ENCODE measurements around the gene AICDA.
"Not testable (repeated sequence)": the region's sequence is repeated elsewhere in the genome, so short reads cannot be mapped to it uniquely, and the experiment has no call there.

The AICDA gene

DNA sequence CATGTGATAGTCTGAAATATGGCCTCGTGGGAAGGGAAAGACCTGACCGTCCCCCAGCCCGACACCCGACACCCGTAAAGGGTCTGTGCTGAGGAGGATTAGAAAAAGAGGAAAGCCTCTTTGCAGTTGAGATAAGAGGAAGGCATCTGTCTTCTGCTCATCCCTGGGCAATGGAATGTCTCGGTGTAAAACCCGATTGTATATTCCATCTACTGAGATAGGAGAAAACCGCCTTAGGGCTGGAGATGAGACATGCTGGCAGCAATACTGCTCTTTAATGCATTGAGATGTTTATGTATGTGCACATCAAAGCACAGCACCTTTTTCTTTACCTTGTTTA lies 23.3 kb upstream of the AICDA start:
- H3K9me3 Mint-ChIP-seq, CTCF ChIA-PET, H3K27ac Mint-ChIP-seq, DNase-seq, H3K4me1 Mint-ChIP-seq, H3K36me3 Mint-ChIP-seq, H3K4me3 Mint-ChIP-seq: not testable (repeated sequence)
- H3K27me3 Mint-ChIP-seq = peaks cover 36% of the 10 kb centered on the region

DNA sequence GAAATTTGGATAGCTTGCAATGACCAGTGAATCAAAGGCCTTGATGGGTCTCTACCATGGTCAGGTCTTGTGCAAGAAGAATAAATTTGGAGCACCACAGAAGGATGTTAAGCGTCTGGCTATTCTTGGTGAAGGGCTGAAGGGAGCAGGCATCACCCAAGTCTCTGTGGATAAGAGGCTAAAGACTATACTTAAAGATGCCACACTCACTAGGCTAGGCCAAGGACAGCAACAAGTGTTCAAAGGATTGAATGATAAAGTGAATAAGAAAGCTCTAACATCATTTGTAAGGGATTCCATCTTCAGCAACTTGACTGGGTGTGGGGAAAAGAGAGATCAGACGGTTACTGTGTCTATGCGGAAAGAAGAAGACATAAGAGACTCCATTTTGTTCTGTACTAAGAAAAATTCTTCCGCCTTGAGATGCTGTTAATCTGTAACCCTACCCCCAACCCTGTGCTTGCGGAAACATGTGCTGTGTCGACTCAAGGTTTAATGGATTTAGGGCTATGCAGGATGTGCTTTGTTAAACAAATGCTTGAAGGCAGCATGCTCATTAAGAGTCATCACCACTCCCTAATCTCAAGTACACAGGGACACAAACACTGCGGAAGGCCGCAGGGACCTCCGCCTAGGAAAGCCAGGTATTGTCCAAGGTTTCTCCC lies 22.8 kb upstream of the AICDA start:
- DNase-seq, CTCF ChIA-PET, H3K36me3 Mint-ChIP-seq, H3K4me1 Mint-ChIP-seq, H3K9me3 Mint-ChIP-seq, H3K27ac Mint-ChIP-seq, H3K4me3 Mint-ChIP-seq: not testable (repeated sequence)
- peaks cover 40% of the 10 kb centered on the region for H3K27me3 Mint-ChIP-seq

DNA sequence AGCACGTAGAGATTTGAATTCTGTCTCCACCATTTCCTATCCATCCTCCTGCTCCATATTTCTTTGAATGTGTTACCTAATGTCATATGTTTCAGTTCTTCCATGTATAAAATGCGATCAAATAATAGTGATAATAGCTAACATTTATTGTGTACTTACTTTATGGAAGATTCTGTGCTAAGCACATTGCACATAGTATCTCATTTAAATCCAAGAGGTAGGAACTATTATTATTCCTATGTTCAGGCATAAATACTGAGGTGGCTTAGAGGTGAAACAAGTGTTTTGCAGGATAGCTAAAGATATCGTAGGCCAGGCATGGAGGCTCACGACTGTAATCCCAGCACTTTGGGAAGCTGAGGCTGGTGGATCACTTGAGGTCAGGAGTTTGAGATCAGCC lies 17.5 kb upstream of the AICDA start:
- no peaks in the 10 kb centered on the region for H3K9me3 Mint-ChIP-seq
- peaks cover 19% of the 10 kb centered on the region for H3K27me3 Mint-ChIP-seq
- no peak overlapping the region for H3K4me3 Mint-ChIP-seq
- CTCF ChIA-PET = no interaction called here
- no peak overlapping the region for H3K27ac Mint-ChIP-seq
- H3K36me3 Mint-ChIP-seq = no peaks in the 10 kb centered on the region
- no peak for DNase-seq
- no peaks in the 10 kb centered on the region for H3K4me1 Mint-ChIP-seq

DNA sequence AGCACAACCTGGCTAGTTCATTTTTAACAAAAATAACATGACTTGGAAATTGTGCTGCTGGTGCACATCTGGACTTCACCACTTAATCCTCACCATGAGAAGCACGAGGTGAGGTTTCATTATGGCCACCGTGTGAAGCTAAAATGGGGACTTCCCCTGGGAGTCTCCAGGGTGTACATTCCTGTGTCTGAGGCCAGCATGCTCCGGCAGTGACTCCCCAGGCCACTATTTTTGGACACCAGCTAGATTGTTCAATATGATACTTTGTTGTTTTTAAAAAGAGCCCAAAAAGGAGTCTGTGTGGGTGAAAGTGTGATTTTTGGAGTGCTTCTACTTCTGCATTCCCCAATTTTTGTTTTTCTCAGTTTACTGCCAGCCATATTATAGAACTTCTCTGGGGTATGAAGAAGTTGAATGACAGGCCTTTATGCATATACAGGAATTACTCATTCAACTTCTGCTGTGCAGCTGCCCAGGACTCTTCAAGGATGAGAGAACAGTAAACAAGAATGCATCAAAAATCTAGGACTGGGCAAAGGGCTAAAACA lies 16.9 kb upstream of the AICDA start:
- no peaks in the 10 kb centered on the region for H3K9me3 Mint-ChIP-seq
- no peak overlapping the region for H3K27ac Mint-ChIP-seq
- H3K4me1 Mint-ChIP-seq = no peaks in the 10 kb centered on the region
- H3K4me3 Mint-ChIP-seq = no peak overlapping the region
- H3K27me3 Mint-ChIP-seq = peaks cover 18% of the 10 kb centered on the region
- no peak for DNase-seq
- CTCF ChIA-PET = interaction anchor here (1.2 kb wide), 1 partner anchor 17 kb away, joined by 3 read pairs; the partner anchor contains the start of gene AICDA
- no peaks in the 10 kb centered on the region for H3K36me3 Mint-ChIP-seq

DNA sequence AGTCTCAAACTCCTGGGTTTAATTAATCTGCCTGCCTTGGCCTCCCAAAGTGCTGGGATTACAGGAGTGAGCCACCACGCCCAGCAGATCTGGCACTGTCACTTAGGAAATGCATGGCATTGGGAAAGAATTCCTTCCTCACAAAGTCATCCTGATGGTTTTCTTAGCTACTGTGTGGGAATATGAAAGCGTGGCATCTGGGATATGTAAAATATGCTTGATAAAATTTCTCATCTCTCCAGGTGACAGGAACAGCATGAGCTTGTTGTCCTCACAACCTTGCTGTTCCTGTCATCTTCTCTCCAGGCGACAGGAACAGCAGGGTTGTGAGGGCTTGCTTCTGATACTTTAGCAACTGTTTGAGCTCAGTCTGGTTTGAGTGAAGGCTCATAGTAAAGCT lies 16.1 kb upstream of the AICDA start:
- no peaks in the 10 kb centered on the region for H3K4me1 Mint-ChIP-seq
- no peaks in the 10 kb centered on the region for H3K9me3 Mint-ChIP-seq
- no peak overlapping the region for H3K4me3 Mint-ChIP-seq
- H3K27ac Mint-ChIP-seq = no peak overlapping the region
- DNase-seq = no peak
- CTCF ChIA-PET = interaction anchor here (0.7 to 1.2 kb wide), 2 partner anchors 16 to 19 kb away, joined by 3 to 5 read pairs; partner anchors contain the start of gene AICDA
- H3K27me3 Mint-ChIP-seq = peaks cover 18% of the 10 kb centered on the region
- no peaks in the 10 kb centered on the region for H3K36me3 Mint-ChIP-seq

DNA sequence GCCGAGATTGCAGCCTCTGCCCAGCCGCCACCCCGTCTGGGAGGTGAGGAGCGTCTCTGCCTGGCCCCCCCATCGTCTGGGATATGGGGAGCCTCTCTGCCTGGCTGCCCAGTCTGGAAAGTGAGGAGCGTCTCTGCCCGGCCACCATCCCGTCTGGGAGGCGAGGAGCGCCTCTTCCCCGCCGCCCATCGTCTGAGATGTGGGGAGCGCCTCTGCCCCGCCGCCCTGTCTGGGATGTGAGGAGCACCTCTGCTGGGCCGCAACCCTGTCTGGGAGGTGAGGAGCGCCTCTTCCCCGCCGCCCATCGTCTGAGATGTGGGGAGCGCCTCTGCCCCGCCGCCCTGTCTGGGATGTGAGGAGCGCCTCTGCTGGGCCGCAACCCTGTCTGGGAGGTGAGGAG lies 12.1 kb upstream of the AICDA start:
- H3K9me3 Mint-ChIP-seq, H3K4me1 Mint-ChIP-seq, DNase-seq, CTCF ChIA-PET, H3K36me3 Mint-ChIP-seq, H3K27ac Mint-ChIP-seq, H3K4me3 Mint-ChIP-seq: not testable (repeated sequence)
- peaks cover 12% of the 10 kb centered on the region for H3K27me3 Mint-ChIP-seq

DNA sequence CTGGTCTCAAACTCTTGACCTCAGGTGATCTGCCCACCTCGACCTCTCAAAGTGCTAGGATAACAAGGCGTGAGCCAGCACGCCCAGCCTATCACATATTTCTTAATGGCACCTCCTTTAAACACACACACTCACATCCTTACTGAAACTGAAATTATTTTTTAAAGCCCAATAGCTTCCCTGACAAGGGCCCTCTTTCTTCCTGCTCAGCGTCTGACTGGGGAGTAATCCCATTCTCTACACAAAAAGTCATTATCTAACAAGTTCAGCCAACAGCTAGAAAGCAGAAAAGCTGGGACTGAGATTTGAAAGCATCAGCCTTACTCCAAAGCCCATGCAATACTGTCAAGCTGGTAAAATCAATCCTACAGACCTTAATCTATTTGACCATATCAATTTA lies 10.0 kb upstream of the AICDA start:
- no peak for DNase-seq
- no peak overlapping the region for H3K27ac Mint-ChIP-seq
- H3K27me3 Mint-ChIP-seq = no peaks in the 10 kb centered on the region
- CTCF ChIA-PET = no interaction called here
- no peak overlapping the region for H3K4me3 Mint-ChIP-seq
- no peaks in the 10 kb centered on the region for H3K36me3 Mint-ChIP-seq
- no peaks in the 10 kb centered on the region for H3K9me3 Mint-ChIP-seq
- peaks cover 2% of the 10 kb centered on the region for H3K4me1 Mint-ChIP-seq

DNA sequence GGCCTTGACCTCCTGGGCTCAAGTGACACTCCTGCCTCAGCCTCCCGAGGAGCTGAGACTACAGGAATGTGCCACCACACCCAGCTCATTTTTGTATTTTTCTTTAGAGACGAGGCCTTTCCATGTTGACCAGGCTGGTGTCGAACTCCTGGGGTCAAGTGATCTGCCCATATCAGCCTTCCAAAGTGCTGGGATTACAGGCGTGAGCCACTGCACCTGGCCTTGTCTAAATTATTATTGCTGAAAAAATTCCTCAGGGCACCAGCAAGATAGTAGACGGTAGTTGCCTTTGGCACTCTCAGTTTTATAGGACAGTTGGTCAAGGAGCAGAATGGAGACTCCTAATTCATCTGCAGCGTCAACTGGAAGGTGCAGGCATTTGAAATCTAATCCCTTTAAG lies 2.5 kb upstream of the AICDA start:
- DNase-seq = no peak
- peaks cover 4% of the 10 kb centered on the region for H3K27me3 Mint-ChIP-seq
- no peak overlapping the region for H3K4me3 Mint-ChIP-seq
- CTCF ChIA-PET = interaction anchor here (0.6 kb wide), 1 partner anchor 45 kb away, joined by 3 read pairs; no protein-coding TSS in a partner anchor
- no peaks in the 10 kb centered on the region for H3K4me1 Mint-ChIP-seq
- no peaks in the 10 kb centered on the region for H3K36me3 Mint-ChIP-seq
- H3K9me3 Mint-ChIP-seq = no peaks in the 10 kb centered on the region
- H3K27ac Mint-ChIP-seq = no peak overlapping the region

DNA sequence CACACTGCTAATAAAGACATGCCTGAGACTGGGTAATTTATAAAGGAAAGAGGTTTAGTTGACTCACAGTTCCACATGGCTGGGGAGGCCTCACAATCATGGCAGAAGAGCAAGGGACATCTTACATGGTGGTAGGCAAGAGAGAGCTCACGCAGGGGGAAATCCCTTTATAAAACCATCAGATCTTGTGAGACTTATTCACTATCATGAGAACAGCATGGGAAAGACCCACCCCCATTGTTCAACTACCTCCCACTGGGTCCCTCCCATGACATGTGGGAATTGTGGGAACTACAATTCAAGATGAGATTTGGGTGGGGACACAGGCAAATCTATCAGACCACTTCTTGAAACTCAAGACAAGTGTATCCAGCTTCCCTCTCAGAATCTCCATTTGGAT lies 1.2 kb upstream of the AICDA start:
- DNase-seq, H3K27me3 Mint-ChIP-seq, H3K36me3 Mint-ChIP-seq, H3K4me3 Mint-ChIP-seq, H3K27ac Mint-ChIP-seq, H3K9me3 Mint-ChIP-seq, H3K4me1 Mint-ChIP-seq, CTCF ChIA-PET: not testable (repeated sequence)

DNA sequence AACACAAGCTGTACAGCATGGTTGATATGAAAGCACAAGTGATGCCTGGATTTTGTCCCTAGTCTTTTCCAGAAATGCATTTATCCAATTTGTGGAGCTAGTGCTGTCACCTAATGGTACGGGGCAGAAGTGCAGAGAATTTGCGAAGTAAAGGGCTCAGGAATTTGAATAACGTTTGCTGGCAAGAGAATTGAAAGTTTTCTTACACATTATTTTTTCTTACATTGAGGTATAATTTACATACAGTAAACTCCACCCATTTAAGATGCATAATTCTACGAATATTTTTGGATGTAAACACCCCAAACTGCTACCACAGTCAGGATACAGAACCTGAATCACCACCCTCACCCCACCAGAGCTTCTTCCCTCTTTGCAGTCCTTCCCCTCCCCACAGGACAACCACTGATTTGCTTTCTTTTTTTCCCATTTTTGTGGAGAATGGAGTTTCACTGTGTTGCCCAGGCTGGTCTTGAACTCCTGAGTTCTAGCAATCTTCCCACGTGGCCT lies 3.5 kb downstream of the AICDA start:
- no peaks in the 10 kb centered on the region for H3K9me3 Mint-ChIP-seq

DNA sequence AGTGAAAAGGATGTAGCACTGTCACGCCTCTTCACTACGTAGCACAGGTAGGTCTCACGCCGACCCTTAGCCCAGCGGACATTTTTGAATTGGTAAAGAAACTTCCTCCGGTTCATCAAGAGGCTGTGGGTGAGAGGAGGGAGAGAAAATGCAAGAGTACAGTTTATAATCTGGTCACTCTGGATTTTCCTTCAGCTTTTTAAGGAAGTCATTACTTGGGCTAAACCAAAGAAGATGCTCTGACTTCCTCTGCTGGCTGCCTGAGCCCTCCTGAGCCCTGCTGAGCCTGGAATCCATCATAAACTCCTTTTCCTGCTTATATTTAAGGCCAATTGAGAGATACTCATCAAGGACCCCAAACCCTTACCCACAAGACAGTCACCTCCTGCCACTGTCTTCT lies 5.8 kb downstream of the AICDA start:
- Mint-ChIP-seq H3K27me3 (peaks cover 39% of the 10 kb centered on the region), H3K36me3 (no peaks in the 10 kb centered on the region), H3K4me1 (peaks cover 11% of the 10 kb centered on the region), H3K9me3 (no peaks in the 10 kb centered on the region), H3K27ac (no peak overlapping the region), H3K4me3 (no peak overlapping the region)
- no peak for DNase-seq
- CTCF ChIA-PET = no interaction called here

More for the DNA sequence above, 3.5 kb downstream of the AICDA start:
- Mint-ChIP-seq H3K4me1 (peaks cover 11% of the 10 kb centered on the region), H3K36me3 (no peaks in the 10 kb centered on the region), H3K27ac (no peak overlapping the region), H3K4me3 (peak overlapping the region; percentile 50), H3K27me3 (peaks cover 30% of the 10 kb centered on the region)
- CTCF ChIA-PET = interaction anchor here (0.6 to 3.7 kb wide), 10 partner anchors 9 to 67 kb away, joined by 3 to 29 read pairs (median 4); no protein-coding TSS in a partner anchor
- peak; percentile 26 for DNase-seq

DNA sequence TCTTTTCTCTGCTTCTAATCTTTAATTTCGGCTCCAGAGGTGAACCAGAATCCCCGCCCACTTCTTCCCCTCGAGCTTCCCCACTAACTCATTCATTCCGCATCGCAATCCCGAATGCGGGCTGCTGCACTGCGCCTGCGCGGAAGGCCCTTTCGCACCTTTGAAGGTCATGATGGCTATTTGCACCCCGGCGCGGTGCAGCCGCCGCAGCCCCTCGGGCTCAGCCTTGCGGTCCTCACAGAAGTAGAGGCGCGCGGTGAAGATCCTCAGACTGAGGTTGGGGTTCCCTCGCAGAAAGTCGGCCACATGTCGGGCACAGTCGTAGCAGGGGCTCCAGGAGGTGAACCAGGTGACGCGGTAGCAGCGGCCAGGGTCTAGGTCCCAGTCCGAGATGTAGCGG lies 7.6 kb downstream of the AICDA start:
- Mint-ChIP-seq H3K27me3 (peaks cover 48% of the 10 kb centered on the region), H3K9me3 (no peaks in the 10 kb centered on the region), H3K36me3 (no peaks in the 10 kb centered on the region), H3K4me1 (peaks cover 11% of the 10 kb centered on the region), H3K4me3 (no peak overlapping the region), H3K27ac (no peak overlapping the region)
- CTCF ChIA-PET = no interaction called here
- no peak for DNase-seq

DNA sequence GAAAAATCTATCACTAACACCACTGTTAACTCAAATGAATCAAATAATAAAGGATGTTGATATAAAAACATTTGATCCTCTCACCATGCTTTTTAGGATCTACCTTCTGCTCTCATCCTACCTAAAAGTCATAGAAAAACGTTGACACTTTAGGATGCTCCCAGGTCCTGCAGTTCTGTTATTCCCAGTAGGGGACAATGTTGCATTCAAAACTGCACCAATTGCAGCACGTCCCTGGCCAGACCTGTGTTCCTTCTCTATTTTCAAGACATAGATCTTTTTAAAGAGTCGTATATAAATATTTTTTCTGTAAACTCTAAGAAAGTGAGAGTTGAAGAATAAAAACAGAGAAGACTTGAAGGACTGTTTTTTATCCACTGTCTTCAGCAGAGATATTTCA lies 8.8 kb downstream of the AICDA start:
- no peak overlapping the region for H3K27ac Mint-ChIP-seq
- H3K36me3 Mint-ChIP-seq = no peaks in the 10 kb centered on the region
- CTCF ChIA-PET = no interaction called here
- peaks cover 54% of the 10 kb centered on the region for H3K27me3 Mint-ChIP-seq
- H3K4me3 Mint-ChIP-seq = no peak overlapping the region
- no peaks in the 10 kb centered on the region for H3K9me3 Mint-ChIP-seq
- DNase-seq = no peak
- H3K4me1 Mint-ChIP-seq = peaks cover 2% of the 10 kb centered on the region

DNA sequence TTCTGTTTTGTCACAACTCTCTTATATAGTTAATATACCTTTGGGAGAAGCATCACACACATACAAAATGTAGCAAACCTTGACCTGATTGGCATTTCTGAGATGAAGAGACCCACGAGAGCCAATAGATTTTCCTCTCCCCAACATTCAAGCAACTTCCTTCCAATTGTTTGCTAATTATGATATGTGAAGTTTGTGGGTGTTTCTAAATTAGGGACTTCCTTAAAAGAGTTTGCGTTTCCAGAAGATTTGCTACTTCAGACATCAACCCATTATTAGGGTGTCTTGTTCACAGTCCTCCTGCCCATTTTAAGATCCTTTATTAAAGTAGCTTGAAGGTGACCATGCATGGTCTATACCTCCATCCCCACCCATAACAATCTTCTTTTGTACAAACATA lies 9.4 kb downstream of the AICDA start:
- H3K4me3 Mint-ChIP-seq = no peak overlapping the region
- CTCF ChIA-PET = no interaction called here
- DNase-seq = no peak

DNA sequence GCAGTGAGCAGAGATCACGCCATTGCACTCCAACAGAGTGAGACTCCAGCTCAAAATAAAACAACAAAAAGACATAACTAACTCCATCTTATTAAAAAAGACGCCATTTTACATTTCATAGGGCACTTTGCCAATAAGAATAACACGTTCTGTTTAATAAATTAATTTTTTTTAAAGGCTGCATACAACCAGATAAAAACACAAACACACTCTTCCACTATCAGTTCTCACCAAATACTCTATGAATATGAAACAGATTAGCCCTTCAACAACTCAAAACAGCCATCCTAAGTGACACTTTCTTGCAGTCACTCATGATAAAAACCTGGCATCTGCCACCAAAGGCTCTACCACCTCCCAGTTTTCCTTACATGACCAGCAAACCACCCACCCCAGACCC lies 16.1 kb downstream of the AICDA start:
- Mint-ChIP-seq H3K27ac (no peak overlapping the region), H3K9me3 (no peaks in the 10 kb centered on the region), H3K36me3 (no peaks in the 10 kb centered on the region), H3K4me3 (no peak overlapping the region), H3K4me1 (no peaks in the 10 kb centered on the region), H3K27me3 (peaks cover 21% of the 10 kb centered on the region)
- CTCF ChIA-PET = interaction anchor here (1.1 to 1.4 kb wide), 2 partner anchors 13 to 53 kb away, joined by 3 to 4 read pairs; no protein-coding TSS in a partner anchor
- no peak for DNase-seq

More for the DNA sequence above, 9.4 kb downstream of the AICDA start:
- Mint-ChIP-seq H3K4me1 (no peaks in the 10 kb centered on the region), H3K27ac (no peak overlapping the region), H3K27me3 (peaks cover 57% of the 10 kb centered on the region), H3K36me3 (no peaks in the 10 kb centered on the region), H3K9me3 (no peaks in the 10 kb centered on the region)
